ENCODE data around the gene SHC2.
"Not testable (repeated sequence)": the region's sequence is repeated elsewhere in the genome, so short reads cannot be mapped to it uniquely, and the experiment has no call there.

The SHC2 gene

DNA sequence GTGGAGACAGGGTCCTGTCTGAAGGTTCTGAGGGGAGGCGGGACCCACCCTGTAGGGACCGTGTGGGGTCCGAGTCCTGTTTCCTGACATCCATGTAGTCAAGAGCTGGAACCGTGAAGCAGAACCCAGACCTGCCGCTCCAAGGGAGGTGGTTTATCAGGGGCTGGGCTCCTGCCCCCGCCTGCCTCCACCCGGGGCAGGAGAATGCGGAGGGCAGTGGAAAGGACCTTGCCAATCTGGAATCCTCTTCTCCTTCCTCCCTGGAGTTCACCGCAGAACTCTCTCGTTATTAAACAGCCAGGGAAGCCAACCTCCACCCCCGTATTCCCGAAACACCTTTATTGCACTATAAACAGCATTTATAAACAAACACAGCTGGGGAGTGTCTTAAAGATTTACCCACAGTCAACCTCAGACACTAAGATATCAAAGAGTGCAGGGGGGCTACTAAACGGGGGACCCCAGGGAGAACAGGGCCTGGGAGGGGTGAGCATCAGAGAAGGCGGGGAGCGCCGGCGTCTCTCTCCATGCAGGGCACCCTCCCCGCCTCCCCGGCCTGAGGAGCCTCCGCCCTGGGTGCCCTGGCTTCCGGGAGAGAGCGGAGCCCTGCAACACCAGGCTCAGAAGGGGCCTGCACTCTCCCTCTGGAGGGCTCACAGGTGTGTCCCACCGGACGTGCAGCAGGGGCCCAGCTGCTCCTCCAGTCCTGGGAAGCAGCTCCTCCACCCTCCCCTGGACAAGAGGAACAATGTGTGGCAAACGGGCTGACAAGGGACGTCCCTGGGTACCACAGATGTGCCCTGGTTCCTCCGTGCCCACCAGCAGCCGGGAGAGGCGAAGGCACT, 55.5 kb downstream of the SHC2 start:
- DNase-seq, result no peak

DNA sequence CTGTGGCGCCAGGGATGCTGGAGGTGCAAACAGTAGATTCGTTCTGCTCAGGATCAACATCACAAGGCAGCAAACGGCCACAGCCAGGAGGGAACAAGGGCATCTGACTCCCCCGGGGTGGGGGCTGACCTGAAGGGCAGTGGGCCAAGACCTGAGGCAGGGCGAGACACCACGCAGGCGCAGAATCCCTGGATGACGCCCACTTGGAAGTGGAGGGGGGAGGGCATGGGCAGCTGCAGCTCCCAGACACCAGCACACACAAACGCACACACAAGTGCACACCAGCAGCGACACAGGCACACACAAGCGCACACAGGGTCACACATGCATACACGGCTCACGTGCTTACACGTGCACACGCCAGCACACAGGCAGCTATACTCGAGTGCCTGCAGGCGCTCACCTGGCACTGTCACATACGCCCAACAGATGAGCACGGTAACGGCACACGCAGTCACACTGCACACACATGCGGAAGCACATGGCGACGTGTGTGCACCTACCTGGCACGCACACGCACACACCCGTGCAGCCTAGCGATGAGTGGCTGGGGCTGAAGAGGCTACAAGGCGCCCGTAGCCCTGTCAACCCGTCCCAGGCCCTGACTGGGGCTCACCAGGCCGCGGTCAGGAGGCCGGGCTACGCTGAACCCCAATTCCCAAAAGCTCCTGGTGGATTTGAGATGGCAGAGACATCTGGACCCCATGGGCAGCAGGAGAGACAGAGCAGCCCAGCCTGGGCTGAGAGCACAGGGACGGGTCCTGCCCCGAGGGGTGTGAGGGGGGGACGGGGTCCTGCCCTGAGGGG, 57.4 kb downstream of the SHC2 start:
- DNase-seq, result peak in 2 of 3 experiments; percentile 83 to 92

DNA sequence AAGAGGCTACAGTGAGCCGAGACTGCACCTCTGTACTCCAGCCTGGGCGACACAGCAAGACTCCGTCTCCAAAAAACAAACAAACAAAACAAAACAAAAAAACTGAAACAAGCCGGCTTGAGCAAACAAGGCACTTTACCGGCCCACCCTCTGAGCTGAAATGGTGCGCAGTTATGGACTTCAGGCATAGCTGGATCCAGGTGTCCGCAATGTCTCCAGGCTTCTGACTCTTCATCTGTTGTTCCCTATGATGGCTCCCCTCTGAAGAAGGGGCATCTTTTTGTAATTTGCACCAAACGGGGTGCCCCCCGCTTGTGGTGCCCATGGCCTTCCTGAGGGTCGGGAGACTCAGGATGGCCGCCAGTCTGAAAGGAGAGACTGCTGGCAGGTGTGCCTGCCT, 58.0 kb downstream of the SHC2 start:
- peak in 1 of 3 experiments; percentile 81 for DNase-seq

DNA sequence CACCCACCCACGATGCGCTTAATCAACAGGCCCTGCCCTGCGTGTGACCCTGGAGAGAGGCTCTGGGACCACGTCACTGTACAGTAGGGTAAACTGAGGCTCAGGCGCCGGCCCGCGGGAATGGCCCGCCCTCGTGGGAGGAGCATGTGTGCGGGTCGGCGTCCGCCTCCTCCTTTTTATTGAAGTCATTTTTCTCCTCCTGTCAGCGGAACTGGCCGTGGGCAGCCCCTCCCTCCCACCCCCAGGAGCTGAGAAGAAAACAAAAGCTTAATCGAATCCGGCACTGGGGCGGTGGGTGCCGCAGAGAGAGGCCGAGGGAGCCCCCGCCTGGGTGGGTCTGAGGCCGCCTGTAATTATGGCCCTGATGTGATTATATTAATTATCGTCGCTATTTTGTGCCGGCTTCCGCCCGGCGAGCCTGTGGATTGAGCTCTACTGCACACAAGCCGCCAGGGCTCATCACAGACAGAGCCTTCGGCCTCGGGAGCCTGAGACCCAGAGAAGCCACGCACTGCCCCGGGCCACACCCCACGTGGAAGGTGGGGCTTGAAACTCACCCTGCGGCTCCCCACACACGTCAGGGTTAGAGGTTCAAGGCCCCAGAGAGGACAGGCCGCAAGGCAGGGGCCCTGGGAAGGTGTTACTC, 58.8 kb downstream of the SHC2 start:
- DNase-seq, result peak in 2 of 3 experiments; percentile 91 to 96

DNA sequence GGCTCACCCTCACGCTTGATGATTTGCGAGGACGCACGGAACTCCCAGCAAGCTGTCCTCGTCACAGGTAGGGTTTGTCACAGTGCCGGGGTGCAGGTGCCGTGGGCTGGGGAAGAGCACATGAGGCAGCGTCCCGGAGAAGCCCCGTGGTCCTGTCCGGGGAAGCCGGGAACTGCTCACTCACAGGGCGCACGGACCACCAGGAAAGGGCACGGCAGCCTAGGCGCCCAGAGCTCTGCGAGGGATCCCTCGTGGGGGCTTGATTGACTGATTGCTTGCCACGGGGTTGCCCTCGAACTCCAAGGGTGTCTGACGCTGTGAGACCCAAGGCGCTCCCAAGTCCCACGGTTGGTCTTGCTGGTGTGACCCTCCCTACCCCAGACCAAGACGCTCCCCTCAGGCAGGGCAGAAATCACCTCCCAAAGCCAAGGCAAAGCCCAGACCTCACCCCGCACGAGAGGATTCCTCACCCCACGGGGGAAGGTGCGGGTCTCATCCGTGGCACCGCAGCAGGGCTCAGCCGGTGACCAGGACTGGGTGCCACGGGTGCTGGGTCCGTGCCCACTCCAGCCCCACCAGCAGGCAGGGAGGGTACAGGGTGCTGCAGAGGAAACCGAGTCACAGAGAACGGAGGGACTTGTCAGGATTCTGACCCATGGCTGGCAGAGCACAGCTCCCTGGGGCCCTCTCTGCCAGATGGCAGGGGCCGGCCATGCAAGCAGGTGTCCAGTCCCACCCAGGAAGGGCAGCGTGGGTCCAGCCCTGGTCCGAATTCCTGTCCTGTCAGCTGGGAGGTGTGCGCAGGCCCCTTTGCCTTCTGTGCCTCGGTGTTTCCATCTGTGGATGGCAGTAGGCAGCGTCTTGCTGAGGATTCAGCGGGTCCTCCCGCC, 59.6 kb downstream of the SHC2 start:
- no peak for DNase-seq

DNA sequence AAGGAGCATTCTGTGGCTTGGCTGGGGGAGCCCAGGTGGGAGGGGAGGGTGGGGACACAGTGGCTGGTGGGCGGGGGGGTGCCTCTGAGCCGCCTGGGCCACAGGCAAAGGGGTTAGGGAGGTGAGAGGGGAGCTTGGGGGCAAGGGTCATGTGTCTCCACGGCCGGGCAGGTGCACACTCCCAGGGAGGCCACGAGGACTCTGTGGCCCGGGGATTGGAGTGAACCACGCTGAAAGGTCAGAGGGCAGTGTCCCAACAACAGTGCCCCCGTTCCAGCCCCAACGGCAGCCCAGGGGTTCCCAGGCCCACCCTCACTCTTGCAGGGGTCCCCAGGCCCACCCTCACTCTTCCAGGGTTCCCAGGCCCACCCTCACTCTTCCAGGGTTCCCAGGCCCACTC, 61.5 kb downstream of the SHC2 start:
- no peak for DNase-seq

DNA sequence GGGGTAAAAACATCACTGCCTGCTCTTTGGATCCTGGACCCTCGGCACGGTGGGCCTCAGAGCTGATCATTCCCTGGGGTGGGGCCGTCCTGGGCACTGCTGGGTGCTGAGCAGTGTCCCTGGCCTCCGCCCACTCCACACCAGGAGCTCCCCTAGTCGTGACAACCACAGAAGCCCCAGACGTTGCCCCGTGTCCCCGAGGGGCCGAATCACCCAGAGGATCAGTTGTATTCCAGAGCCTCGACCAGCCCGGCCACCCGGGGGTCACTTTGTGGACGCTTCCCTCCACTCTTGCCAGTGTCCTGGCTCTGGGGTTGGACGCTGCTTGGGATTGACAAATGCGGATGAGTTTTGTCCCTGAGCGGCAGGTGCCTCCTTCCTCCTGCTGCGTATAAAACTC, 62.1 kb downstream of the SHC2 start:
- DNase-seq, result no peak

DNA sequence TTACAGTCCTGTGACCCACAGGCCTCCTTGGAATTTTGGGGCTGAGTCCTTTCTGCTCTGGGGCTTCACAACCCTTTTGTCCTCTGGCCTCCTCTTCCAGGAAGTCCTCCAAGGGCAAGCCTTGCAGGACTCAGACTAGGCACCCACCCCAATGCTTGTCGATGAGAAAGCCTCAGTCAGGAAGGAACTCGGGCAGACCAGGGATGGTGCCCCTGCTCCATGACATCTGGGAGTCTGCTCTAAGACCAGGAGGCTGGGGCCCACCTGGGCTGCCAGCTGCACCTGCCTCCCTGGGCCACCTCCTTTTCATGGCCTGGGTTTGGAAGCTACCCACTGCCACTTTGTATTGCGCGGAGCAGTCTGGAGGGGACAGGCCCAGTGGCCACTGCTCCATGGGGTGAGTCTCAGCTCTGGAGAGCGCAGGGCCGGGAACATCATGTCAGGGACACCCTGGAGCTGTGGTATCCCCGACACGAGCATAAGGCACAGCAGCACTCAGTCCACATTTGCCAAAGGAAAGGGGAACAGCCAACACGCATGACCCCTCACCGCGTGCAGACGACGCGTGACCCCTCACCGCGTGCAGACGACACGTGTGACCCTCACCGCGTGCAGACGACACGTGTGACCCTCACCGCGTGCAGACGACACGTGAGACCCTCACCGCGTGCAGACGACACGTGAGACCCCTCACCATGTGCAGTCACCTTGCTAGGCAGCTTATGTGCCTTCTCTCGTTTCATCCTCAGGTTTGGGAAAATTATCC, 62.7 kb downstream of the SHC2 start:
- no peak for DNase-seq

DNA sequence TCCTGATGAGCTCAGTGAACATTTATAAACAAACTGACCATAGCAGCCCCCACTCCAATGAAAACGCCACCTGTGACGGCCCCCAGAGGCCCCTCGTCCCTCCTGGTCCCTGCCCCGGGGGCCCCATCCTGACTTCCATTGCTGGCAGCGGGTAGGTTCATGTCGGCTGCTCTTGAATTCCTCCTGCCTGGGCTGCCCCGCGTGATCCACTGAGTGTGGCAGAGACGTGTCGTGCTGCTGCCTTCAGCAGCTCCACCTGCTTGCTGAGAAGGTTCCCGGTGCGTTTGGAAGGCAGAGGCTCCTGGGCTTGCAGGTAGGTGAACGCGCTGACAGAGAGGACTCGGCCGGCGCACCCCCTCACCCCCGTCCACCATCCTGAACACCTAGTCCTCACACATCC, 63.5 kb downstream of the SHC2 start:
- no peak for DNase-seq

DNA sequence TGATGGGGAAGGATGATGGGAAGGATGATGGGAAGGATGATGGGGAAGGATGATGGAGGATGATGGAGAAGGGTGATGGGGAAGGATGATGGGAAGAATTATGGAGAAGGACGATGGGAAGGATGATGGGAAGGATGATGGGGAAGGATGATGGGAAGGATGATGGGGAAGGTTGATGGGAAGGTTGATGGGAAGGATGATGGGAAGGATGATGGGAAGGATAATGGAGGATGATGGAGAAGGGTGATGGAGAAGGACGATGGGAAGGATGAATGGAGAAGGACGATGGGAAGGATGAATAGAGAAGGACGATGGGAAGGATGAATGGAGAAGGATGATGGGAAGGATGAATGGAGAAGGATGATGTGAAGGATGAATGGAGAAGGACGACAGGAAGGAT, 65.4 kb downstream of the SHC2 start:
- DNase-seq, result no peak

DNA sequence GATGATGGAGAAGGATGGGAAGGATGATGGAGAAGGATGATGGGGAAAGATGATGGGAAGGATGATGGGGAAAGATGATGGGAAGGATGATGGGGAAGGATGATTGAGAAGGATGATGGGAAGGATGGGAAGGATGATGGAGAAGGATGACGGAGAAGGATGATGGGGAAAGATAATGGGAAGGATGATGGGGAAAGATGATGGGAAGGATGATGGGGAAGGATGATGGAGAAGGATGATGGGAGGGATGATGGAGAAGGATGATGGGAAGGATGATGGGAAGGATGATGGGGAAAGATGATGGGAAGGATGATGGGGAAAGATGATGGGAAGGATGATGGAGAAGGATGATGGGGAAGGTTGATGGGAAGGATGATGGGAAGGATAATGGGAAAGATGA, 66.0 kb downstream of the SHC2 start:
- DNase-seq, result not testable (repeated sequence)

DNA sequence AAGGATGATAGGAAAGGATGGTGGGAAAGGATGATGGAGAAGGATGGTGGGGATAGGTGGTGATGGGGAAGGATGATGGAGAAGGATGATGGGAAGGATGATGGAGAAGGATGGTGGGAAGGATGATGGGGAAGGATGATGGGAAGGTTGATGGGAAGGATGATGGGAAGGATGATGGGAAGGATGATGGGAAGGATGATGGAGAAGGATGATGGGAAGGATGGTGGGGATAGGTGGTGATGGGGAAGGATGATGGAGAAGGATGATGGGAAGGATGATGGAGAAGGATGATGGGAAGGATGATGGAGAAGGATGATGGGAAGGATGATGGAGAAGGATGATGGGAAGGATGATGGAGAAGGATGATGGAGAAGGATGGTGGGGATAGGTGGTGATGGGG, 67.3 kb downstream of the SHC2 start:
- not testable (repeated sequence) for DNase-seq

DNA sequence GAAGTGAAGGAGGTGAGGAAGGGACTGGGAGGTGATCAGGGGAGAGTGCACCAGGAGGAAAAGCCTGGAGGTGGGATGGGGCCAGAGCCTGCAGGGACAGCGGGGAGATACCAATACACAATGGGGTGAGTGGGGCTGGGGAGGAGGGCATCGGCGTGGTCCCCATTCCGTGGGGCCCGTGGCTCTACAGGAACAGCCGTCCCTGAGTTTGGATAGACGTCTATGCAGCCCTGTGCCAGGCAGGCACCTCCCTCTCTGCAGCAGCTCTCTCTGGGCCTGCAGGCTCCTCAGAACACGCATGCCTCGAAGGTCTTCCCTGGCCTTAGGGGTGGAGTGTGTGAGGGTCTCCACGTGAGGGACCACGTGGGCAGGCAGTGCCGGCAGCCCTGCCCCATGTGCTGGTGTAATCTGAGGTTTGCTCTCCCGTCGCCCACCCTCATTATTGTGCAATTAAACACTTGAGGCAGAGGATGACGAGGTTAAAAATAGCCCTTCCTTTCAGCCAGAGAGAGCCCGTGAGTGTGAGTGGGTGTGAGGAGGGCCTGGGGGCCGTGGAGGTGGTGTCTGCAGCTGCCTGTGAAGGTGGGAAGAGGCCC, 68.4 kb downstream of the SHC2 start:
- DNase-seq, result peak in 2 of 3 experiments; percentile 78 to 95

DNA sequence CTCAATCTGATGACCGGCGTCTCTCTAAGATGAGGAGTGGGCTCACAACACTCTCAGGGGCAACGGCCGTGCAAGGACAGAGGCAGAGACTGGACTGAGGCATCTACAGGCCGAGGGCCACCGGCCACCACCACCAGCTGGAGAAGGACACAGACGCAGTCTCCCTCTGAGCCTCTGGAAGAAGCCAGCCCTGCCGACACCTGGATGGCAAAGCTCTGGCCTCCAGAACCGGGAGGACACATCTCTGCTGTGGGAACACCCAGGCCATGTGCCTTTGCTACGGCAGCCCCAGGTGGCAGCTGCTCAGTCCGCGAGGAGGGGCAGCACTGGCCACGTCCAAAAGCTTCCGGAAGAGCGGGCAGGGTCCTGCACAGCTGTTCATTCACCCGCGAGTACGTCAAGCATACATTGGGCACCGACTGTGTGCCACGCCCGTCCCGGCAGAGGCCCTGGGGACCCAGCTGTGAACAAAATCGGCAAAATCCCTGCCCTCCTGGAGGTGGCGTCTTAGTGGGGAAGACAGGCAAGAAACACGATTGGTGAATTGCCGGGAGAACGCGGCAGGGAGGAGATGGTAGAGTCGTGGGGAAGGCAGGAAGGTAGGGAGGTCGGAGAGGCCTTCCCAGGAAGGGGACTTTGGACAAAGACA, 69.0 kb downstream of the SHC2 start:
- no peak for DNase-seq

DNA sequence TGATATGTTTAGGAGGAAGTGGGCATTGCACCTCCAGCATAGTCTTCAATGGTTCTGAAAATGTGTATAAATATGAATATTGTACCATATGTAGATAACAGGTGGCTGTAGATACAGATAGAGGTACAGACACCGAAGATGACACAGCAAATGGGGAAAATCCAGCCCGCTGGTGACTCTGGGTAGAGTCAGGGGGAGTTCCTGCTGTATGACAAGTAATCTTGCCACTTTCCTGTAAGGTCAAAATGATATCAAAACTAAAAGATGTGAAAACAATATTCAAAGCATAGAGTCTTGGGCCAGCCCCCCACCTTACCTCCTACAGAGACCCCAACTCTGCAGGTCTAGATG, 69.7 kb downstream of the SHC2 start:
- no peak for DNase-seq

DNA sequence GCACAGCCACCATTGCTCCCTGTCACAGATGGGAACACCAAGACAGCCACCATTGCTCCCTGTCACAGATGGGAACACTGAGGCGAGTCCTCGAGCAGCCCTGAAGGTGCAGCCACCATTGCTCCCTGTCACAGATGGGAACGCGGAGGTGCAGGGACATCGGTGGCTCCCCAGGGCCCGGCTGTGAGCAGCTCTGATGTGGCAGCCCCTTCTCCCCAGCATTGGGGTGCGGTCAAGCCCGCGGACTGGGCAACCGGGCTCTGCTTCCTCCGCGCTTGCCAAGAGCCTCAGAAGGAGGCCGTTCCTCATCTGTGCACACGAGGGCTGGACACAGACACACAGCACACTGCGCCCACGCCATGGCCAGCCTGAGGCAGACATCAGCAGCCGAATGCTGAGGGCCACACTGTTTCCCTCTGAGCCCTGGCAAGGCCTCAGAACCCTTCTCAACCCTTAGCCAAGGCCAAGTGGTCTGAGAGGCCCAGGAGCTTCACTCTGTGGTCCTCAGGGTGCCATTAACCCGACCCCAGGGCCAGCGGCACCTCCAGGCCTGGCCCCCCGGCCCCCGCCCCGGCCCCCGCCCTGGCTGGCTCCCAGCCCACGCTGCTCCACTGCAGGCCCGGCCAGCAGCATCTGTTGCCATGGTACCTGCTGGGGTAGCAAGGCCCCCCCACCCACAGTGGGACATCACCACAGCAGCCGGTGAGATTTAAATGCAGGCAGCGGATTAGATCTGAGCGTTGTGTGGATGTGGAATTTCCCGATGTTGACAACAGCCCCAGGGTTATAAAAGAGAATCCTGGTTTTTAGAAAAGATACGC, 70.2 kb downstream of the SHC2 start:
- peak in 1 of 3 experiments; percentile 49 for DNase-seq

DNA sequence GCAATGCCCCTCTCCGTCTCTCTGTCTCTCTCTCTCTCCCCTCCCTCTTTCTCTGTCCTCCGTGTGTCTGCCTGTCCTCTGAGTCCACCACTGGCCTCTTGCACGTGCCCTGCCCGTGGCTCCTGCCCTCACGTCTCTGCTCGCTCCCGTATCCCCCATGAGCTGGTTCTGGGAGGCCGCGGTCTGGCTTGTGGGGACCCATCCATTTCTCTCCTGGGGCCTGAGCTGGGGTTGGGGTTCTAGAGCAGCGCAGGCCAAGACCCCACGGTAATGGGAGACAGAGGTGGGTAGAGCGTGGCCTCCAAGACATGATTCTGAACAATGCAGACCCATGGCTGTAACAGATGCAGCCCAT, 70.9 kb downstream of the SHC2 start:
- DNase-seq, result no peak

DNA sequence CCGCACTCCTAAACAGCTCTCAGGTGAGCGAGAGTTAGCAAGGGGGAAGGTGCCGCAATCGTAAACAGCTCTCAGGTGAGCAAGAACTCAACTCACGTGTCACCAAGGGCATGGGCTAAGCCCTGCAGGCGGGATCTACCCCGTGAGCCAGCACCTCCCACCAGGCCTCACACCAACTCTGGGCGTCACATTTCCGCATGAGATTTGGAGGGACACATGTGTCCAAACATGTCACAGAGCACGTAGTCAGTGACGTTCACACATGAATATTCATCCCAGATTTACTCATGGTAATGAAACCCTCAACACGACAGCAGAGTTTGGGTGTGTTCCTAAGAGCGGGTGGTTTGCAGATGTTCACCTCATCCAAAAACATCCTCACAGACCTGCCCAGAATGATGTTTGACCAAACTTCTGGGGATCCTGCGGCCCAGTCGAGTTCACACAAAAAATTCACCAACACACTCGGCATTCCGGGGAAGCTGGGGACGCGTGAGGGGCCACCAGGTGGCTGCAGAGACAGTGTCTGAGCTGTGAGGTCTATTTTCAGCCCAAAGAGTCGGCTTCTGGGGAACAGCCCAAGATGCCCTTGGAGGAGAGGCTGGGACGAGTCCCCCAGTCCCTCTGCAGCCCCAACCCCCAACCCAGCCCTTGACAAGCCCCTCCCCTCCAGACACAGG, 71.4 kb downstream of the SHC2 start:
- DNase-seq, result no peak

DNA sequence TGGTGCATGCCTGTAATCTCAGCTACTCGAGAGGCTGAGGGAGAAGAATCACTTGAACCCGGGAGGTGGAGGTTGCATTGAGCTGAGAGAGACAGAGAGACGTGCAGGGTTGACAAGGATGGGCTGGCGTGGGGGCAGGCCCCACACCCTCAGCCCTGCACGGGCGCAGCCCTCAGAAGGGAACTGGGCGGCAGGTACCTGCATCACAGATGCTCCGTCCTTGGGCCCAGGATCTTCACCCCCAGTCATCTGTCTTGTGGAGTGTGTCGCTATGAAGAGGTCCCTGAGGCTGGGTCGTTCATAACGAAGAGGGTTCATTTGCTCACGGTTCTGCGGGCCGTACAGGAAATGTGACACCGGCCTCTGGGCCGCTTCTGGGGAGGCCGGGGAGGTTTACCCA, 72.1 kb downstream of the SHC2 start:
- no peak for DNase-seq

DNA sequence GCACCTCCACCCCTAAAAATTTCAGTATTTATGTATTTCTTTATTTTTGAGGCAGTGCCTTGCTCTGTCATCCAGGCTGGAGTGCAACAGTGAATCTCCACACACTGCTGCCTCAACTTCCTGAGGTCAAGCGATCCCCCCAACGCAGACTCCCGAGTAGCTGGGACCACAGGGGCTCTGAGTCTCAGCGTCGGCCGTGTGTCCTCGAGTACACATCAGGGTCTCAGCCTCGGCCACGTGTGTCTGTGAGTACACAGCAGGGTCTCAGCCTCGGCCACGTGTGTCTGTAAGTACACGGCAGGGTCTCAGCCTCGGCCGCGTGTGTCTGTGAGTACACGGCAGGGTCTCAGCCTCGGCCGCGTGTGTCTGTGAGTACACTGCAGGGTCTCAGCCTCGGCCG, 73.1 kb downstream of the SHC2 start:
- DNase-seq, result no peak

Measured in NCI-H1417 (cell line).